ENCODE data around the gene FOXN1.

GRCh38 chr17:28571361-28572122 lies 65.4 kb downstream of the FOXN1 start, which contains the start of gene PIGS:
- TF ChIP-seq CTCF (IDR thresholded peaks at IDR 0.05; ENCODE audit: low read depth, low read length, missing input control) (no peak), REST (IDR thresholded peaks at IDR 0.05) (no peak)
